GM12872 (cell line): Measurements from ENCODE around the gene AFF3.

ENCODE experiments used
- CTCF ChIP-seq: IDR thresholded peaks from 3 replicates; pipeline ENCODE4 v1.5.1; 2011; ENCODE audit warnings: low read depth, mild to moderate bottlenecking, low read length, moderate library complexity; ENCODE audit not compliant: insufficient read depth

AFF3 gene

GRCh38 chr2:100121124-100121718 is 21.2 kb downstream of the AFF3 start:
- no peak for TF ChIP-seq CTCF

GRCh38 chr2:100119235-100119634 is 23.2 kb downstream of the AFF3 start:
- TF ChIP-seq CTCF = no peak

GRCh38 chr2:100113990-100114433 is 28.4 kb downstream of the AFF3 start:
- no peak for TF ChIP-seq CTCF

GRCh38 chr2:100110614-100111000 is 31.8 kb downstream of the AFF3 start:
- TF ChIP-seq CTCF = no peak

- no peak for TF ChIP-seq CTCF
These were observed 32.3 kb downstream of the AFF3 start for GRCh38 chr2:100109986-100110613.

GRCh38 chr2:100107906-100108647 is 34.3 kb downstream of the AFF3 start:
- TF ChIP-seq CTCF = no peak

- no peak for TF ChIP-seq CTCF
These were observed 35.0 kb downstream of the AFF3 start for GRCh38 chr2:100107440-100107839.
